ENCODE measurements around the gene ENG. TPM values are rescaled to one million over a fixed set of nuclear protein-coding genes. Genes with fewer than 3 reads are reported as not detected.

Gene ENG
- polyA plus RNA-seq, 1 of the 3 experiments (the other 2 are of a cell fraction) = 18.8 TPM

DNA sequence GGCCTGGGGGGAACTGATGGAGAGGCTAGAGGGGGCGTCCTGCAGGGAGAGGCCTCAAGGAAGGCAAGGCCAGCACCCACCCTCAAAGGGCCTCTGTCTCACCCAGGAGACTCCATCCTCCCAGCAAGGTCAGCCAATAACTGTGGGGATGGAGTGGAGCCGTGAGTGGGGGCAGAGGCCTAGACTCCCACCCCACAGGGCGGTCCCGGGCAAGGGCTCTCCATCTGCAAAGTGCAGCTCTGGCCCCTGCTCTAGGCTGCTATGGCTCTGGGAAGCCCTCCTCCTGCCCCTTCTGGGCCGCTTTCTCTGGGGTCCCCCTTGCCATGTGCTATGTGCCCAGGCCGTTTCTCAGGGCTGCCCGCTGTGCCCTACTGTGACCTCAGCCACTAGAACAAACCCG is 37.7 kb downstream of the ENG start:
- Histone ChIP-seq H3K36me3 (replicated peaks in 1 of 2; ENCODE audit: control insufficient read depth in 1 of 2, insufficient read depth in 2 of 2, low read length in 1 of 2) (peaks cover 6 to 22% of the 10 kb centered on the region in 2 experiments), H2AFZ (ENCODE audit: low read depth) (no peak overlapping the region), H3K4me1 (ENCODE audit: control insufficient read depth in 1 of 2, insufficient read depth in 2 of 2, low read depth in 1 of 2, low read length in 1 of 2) (peaks cover 0 to 39% of the 10 kb centered on the region in 2 experiments; a peak in 1 of 4 replicates), H4K20me1 (ENCODE audit: insufficient read depth) (no peaks in the 10 kb centered on the region), H3K79me2 (ENCODE audit: insufficient read depth) (0 out of 2 replicates have a peak, but pooled peaks cover 3% of the 10 kb centered on the region), H3K4me3 (ENCODE audit: low read depth in 2 of 2, low read length in 1 of 2) (no peak overlapping the region), H3K9me3 (no peaks in the 10 kb centered on the region), H3K27ac (ENCODE audit: low read depth in 2 of 2, low read length in 1 of 2) (peak overlapping the region in 1 of 2 experiments; percentile 87; a peak in 2 of 4 replicates), H3K4me2 (no peak overlapping the region), H3F3A (replicated peaks; ENCODE audit: insufficient read depth) (peaks cover 9% of the 10 kb centered on the region), H3K9ac (no peak overlapping the region), H3K27me3 (ENCODE audit: insufficient read depth) (no peaks in the 10 kb centered on the region), H3K9me2 (no peaks in the 10 kb centered on the region)
- DNase-seq = no peak
- WGBS (ENCODE audit: low lambda C conversion rate) = 92% methylated on average over 6 of the region's 8 CpGs
- ChIA-PET POLR2A (interaction anchor here (1.3 to 1.4 kb wide), 2 partner anchors 31 to 37 kb away, joined by 3 to 5 read pairs; partner anchors contain the start of genes CDK9 and ENG), CTCF (interaction anchor here (0.8 to 3.4 kb wide), 4 partner anchors 8 to 53 kb away, joined by 3 to 17 read pairs (median 4); partner anchors contain the start of gene CDK9)
- TF ChIP-seq GABPA (IDR thresholded peaks at IDR 0.05; ENCODE audit: low read depth) (no peak), REST (IDR thresholded peaks at IDR 0.05; ENCODE audit: low read depth, low read length) (no peak), TEAD4 (IDR thresholded peaks at IDR 0.05; ENCODE audit: borderline replicate concordance, insufficient read depth) (no peak), SIN3A (IDR thresholded peaks at IDR 0.05; ENCODE audit: borderline replicate concordance, low read depth, low read length) (no peak), EP300 (IDR thresholded peaks at IDR 0.05; ENCODE audit: borderline replicate concordance in 1 of 2, low read depth in 1 of 2, low read length in 1 of 2) (no peak), ELF1 (IDR thresholded peaks at IDR 0.05) (no peak), NRF1 (IDR thresholded peaks at IDR 0.05; ENCODE audit: low read depth, low read length) (no peak)
- TF ChIP-seq, protein P1, sequence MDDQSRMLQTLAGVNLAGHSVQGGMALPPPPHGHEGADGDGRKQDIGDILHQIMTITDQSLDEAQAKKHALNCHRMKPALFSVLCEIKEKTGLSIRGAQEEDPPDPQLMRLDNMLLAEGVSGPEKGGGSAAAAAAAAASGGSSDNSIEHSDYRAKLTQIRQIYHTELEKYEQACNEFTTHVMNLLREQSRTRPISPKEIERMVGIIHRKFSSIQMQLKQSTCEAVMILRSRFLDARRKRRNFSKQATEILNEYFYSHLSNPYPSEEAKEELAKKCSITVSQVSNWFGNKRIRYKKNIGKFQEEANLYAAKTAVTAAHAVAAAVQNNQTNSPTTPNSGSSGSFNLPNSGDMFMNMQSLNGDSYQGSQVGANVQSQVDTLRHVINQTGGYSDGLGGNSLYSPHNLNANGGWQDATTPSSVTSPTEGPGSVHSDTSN (IDR thresholded peaks at IDR 0.05) = no peak

- H2AFZ ChIP-seq (ENCODE audit: low read depth) = no peak overlapping the region
- H3K27ac ChIP-seq (ENCODE audit: low read depth in 2 of 2, low read length in 1 of 2) = peak overlapping the region in 1 of 2 experiments; percentile 87; a peak in 1 of 4 replicates
- no peak overlapping the region for H3K9ac ChIP-seq
- WGBS (ENCODE audit: low lambda C conversion rate) = 79% methylated on average over 2 of the region's 3 CpGs
- no peak overlapping the region for H3K4me2 ChIP-seq
- H3K4me1 ChIP-seq (ENCODE audit: control insufficient read depth in 1 of 2, insufficient read depth in 2 of 2, low read depth in 1 of 2, low read length in 1 of 2) = peaks cover 0 to 39% of the 10 kb centered on the region in 2 experiments; a peak in 1 of 4 replicates
- 0 out of 2 replicates have a peak, but pooled peaks cover 3% of the 10 kb centered on the region for H3K79me2 ChIP-seq (ENCODE audit: insufficient read depth)
- H3K27me3 ChIP-seq (ENCODE audit: insufficient read depth) = no peaks in the 10 kb centered on the region
- POLR2A ChIA-PET = no interaction called here
- H3K4me3 ChIP-seq (ENCODE audit: low read depth in 2 of 2, low read length in 1 of 2) = no peak overlapping the region
- no peaks in the 10 kb centered on the region for H4K20me1 ChIP-seq (ENCODE audit: insufficient read depth)
- peaks cover 11% of the 10 kb centered on the region for H3F3A ChIP-seq (replicated peaks; ENCODE audit: insufficient read depth)
- no peaks in the 10 kb centered on the region for H3K9me2 ChIP-seq
- CTCF ChIA-PET = interaction anchor here (0.7 to 3.4 kb wide), 3 partner anchors 37 to 82 kb away, joined by 3 to 17 read pairs (median 3); no protein-coding TSS in a partner anchor
- H3K36me3 ChIP-seq (replicated peaks in 1 of 2; ENCODE audit: control insufficient read depth in 1 of 2, insufficient read depth in 2 of 2, low read length in 1 of 2) = peaks cover 8 to 22% of the 10 kb centered on the region in 2 experiments
- H3K9me3 ChIP-seq = no peaks in the 10 kb centered on the region
- DNase-seq = no peak
- no peak for TF ChIP-seq MXI1 (IDR thresholded peaks at IDR 0.05; ENCODE audit: low read depth, low read length)
- no peak for TF ChIP-seq RXRA (IDR thresholded peaks at IDR 0.05; ENCODE audit: borderline replicate concordance, low read depth)
- no peak for TF ChIP-seq GABPA (IDR thresholded peaks at IDR 0.05; ENCODE audit: low read depth)
- no peak for TF ChIP-seq EP300 (IDR thresholded peaks at IDR 0.05; ENCODE audit: borderline replicate concordance in 1 of 2, low read depth in 1 of 2, low read length in 1 of 2)
- TF ChIP-seq TAF1 (IDR thresholded peaks at IDR 0.05; ENCODE audit: borderline replicate concordance, low read depth, low read length) = no peak
- TF ChIP-seq, protein P2, sequence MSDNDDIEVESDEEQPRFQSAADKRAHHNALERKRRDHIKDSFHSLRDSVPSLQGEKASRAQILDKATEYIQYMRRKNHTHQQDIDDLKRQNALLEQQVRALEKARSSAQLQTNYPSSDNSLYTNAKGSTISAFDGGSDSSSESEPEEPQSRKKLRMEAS (IDR thresholded peaks at IDR 0.05; ENCODE audit: low read depth) = no peak
- TF ChIP-seq ZBTB33 (IDR thresholded peaks at IDR 0.05; ENCODE audit: borderline replicate concordance, low read depth) = no peak
- no peak for TF ChIP-seq TCF12 (IDR thresholded peaks at IDR 0.05)
- no peak for TF ChIP-seq SMC3 (IDR thresholded peaks at IDR 0.05; ENCODE audit: low read depth, low read length)
- no peak for TF ChIP-seq GATA2 (CRISPR knock-in tag; IDR thresholded peaks at IDR 0.05)
- no peak for TF ChIP-seq TEAD4 (IDR thresholded peaks at IDR 0.05; ENCODE audit: borderline replicate concordance, insufficient read depth)
- TF ChIP-seq RAD21 (IDR thresholded peaks at IDR 0.05; ENCODE audit: low read length) = no peak
- TF ChIP-seq CHD2 (IDR thresholded peaks at IDR 0.05; ENCODE audit: low read length, partially characterized antibody) = no peak
- TF ChIP-seq EZH2phosphoT487 (IDR thresholded peaks at IDR 0.05; ENCODE audit: borderline replicate concordance, low read depth) = no peak
- no peak for TF ChIP-seq MEF2A (IDR thresholded peaks at IDR 0.05; ENCODE audit: borderline replicate concordance, low read depth)
- no peak for TF ChIP-seq FOSL2 (IDR thresholded peaks at IDR 0.05; ENCODE audit: borderline replicate concordance, low read depth)
- no peak for TF ChIP-seq NFIC (IDR thresholded peaks at IDR 0.05; ENCODE audit: borderline replicate concordance)
These were observed 38.1 kb downstream of the ENG start for GRCh38 chr9:127816362-127816725.

Measured in SK-N-SH (cell line).